Endodermal cell (in vitro differentiated cells): Measurements from ENCODE around the gene IQGAP1. TPM values are rescaled to one million over a fixed set of nuclear protein-coding genes. Genes with fewer than 3 reads are reported as not detected.

ENCODE experiments used
- DNase-seq: peaks from one replicate; pipeline ENCODE4 v3.0.0-alpha.2; 2017
- H3K27ac ChIP-seq: 2 replicates; pipeline ENCODE4 v1.5.1; 2013; ENCODE audit warnings: mild to moderate bottlenecking, low read depth, low read length, moderate library complexity
- H3K27me3 ChIP-seq: 2 replicates; pipeline ENCODE4 v1.6.1; 2013; ENCODE audit warnings: mild to moderate bottlenecking, low read length, moderate library complexity; ENCODE audit not compliant: insufficient read depth, control insufficient read depth, poor library complexity, severe bottlenecking
- H3K36me3 ChIP-seq: 2 replicates; pipeline ENCODE4 v1.7.0; 2013; ENCODE audit warnings: mild to moderate bottlenecking, low read length, moderate library complexity; ENCODE audit not compliant: control insufficient read depth, insufficient read depth
- H3K4me1 ChIP-seq: one replicate; pipeline ENCODE4 v1.7.0; 2013; ENCODE audit warnings: low read length; ENCODE audit not compliant: control insufficient read depth, insufficient read depth
- H3K4me3 ChIP-seq: 2 replicates; pipeline ENCODE4 v1.5.1; 2013; ENCODE audit warnings: mild to moderate bottlenecking, low read length, moderate library complexity
- H3K9ac ChIP-seq: 2 replicates; pipeline ENCODE4 v1.6.1; 2013; ENCODE audit warnings: mild to moderate bottlenecking, low read length, moderate library complexity; ENCODE audit not compliant: poor library complexity, severe bottlenecking; ENCODE audit errors: extremely low read depth
- H3K9me3 ChIP-seq: 2 replicates; pipeline ENCODE4 v1.6.1; 2013; ENCODE audit warnings: mild to moderate bottlenecking, low read length, moderate library complexity; ENCODE audit not compliant: control insufficient read depth
- H3K27ac Mint-ChIP-seq: 2 replicates; pipeline ENCODE4 v1.8.0; 2020; ENCODE audit warnings: mixed read lengths
- H3K27me3 Mint-ChIP-seq: 2 replicates; pipeline ENCODE4 v1.8.0; 2021; ENCODE audit warnings: mild to moderate bottlenecking, mixed read lengths; ENCODE audit not compliant: insufficient read depth
- H3K36me3 Mint-ChIP-seq: 2 replicates; pipeline ENCODE4 v1.8.0; 2020; ENCODE audit warnings: low read depth, mixed read lengths
- H3K4me1 Mint-ChIP-seq: 2 replicates; pipeline ENCODE4 v1.8.0; 2020; ENCODE audit warnings: mixed read lengths
- H3K4me3 Mint-ChIP-seq: 2 replicates; pipeline ENCODE4 v1.8.0; 2020; ENCODE audit warnings: mild to moderate bottlenecking, moderate library complexity, mixed read lengths
- H3K9me3 Mint-ChIP-seq: 2 replicates; pipeline ENCODE4 v1.8.0; 2020; ENCODE audit warnings: mild to moderate bottlenecking, mixed read lengths
- CTCF ChIP-seq: fragments of 200-600 bp; sonication (generic); conservative IDR thresholded peaks from 2 replicates; pipeline ENCODE4 v1.5.0; 2021; ENCODE audit warnings: antibody characterized with exemption, mild to moderate bottlenecking
- WGBS, 2 experiments: methylation state at CpG; one replicate each; pipeline versions ENCODE4 v1.1.5 to v1.1.7; 2013; ENCODE audit warnings: missing lambda C conversion rate in 2 of 2, mixed read lengths in 1 of 2; ENCODE audit not compliant: insufficient coverage in 1 of 2, insufficient read length in 1 of 2; 5-methylcytosine and 5-hydroxymethylcytosine counted together
- total RNA-seq, 2 donors: library from RNA; stranded (reverse); fragmentation: NEBNext Ultra II Directional in 1 of 2; extraction: Animal tissue kit (Norgen Biotek cat#: 25700) in 1 of 2; gene quantifications; 2 replicates in 1 of 2; 3 replicates in 1 of 2; pipeline ENCODE4 v1.2.1, GENCODE V29; 2021

Gene IQGAP1
- total RNA-seq, 2 donors from 2014 or later = 94.4 to 124 TPM

GRCh38 chr15:90531147-90531546, 143.1 kb downstream of the IQGAP1 start:
- TF ChIP-seq CTCF = no peak
- H3K4me1 Mint-ChIP-seq = peaks cover 15% of the 10 kb centered on the region
- Histone ChIP-seq H3K9ac (peak overlapping the region; percentile 44), H3K4me3 (peak overlapping the region; percentile 90), H3K9me3 (no peaks in the 10 kb centered on the region), H3K27ac (no peak overlapping the region), H3K36me3 (no peaks in the 10 kb centered on the region), H3K27me3 (peaks cover 26% of the 10 kb centered on the region), H3K4me1 (peaks cover 2% of the 10 kb centered on the region)
- WGBS, 2 experiments = 14 to 31% methylated on average over 1 to 2 of the region's 4 CpGs
- DNase-seq = peak; percentile 19
- no peak overlapping the region for H3K27ac Mint-ChIP-seq
- H3K36me3 Mint-ChIP-seq = no peaks in the 10 kb centered on the region
- peak overlapping the region; percentile 77 for H3K4me3 Mint-ChIP-seq
- no peaks in the 10 kb centered on the region for H3K9me3 Mint-ChIP-seq
- H3K27me3 Mint-ChIP-seq = peaks cover 48% of the 10 kb centered on the region

- no peaks in the 10 kb centered on the region for H3K36me3 ChIP-seq
- H3K4me1 ChIP-seq = peaks cover 2% of the 10 kb centered on the region
- DNase-seq = no peak
- no peak overlapping the region for H3K27ac ChIP-seq
- Mint-ChIP-seq H3K4me3 (no peak overlapping the region), H3K27ac (no peak overlapping the region), H3K27me3 (peaks cover 27% of the 10 kb centered on the region), H3K36me3 (peaks cover 8% of the 10 kb centered on the region), H3K4me1 (peaks cover 26% of the 10 kb centered on the region), H3K9me3 (no peaks in the 10 kb centered on the region)
- 89 to 92% methylated on average over 3 to 5 of the region's 5 CpGs for WGBS, 2 experiments
- no peaks in the 10 kb centered on the region for H3K9me3 ChIP-seq
- H3K9ac ChIP-seq = no peak overlapping the region
- H3K27me3 ChIP-seq = peaks cover 15% of the 10 kb centered on the region
- no peak overlapping the region for H3K4me3 ChIP-seq
- TF ChIP-seq CTCF = no peak
Measured at GRCh38 chr15:90535254-90535653, 147.2 kb downstream of the IQGAP1 start.

GRCh38 chr15:90539789-90540188, 151.7 kb downstream of the IQGAP1 start:
- Mint-ChIP-seq H3K36me3 (peaks cover 15% of the 10 kb centered on the region), H3K27me3 (no peaks in the 10 kb centered on the region), H3K4me3 (no peak overlapping the region), H3K9me3 (no peaks in the 10 kb centered on the region), H3K27ac (no peak overlapping the region), H3K4me1 (peaks cover 22% of the 10 kb centered on the region)
- no peak for DNase-seq
- TF ChIP-seq CTCF = no peak
- H3K27ac ChIP-seq = no peak overlapping the region
- WGBS, 2 experiments = 96 to 99% methylated on average over 8 to 10 of the region's 10 CpGs
- no peak overlapping the region for H3K9ac ChIP-seq
- peaks cover 10% of the 10 kb centered on the region for H3K36me3 ChIP-seq
- H3K4me1 ChIP-seq = no peaks in the 10 kb centered on the region
- no peaks in the 10 kb centered on the region for H3K27me3 ChIP-seq
- H3K4me3 ChIP-seq = no peak overlapping the region
- no peaks in the 10 kb centered on the region for H3K9me3 ChIP-seq
